Embryonic facial prominence (tissue), 1 donor: ENCODE results near the gene FBN3.
"Not testable (repeated sequence)": the region's sequence is repeated elsewhere in the genome, so short reads cannot be mapped to it uniquely, and the experiment has no call there.

Source experiments
- DNase-seq: peaks from one replicate; pipeline ENCODE4 v3.0.0-alpha.2; 2016; ENCODE audit errors: extremely low spot score

The FBN3 gene

GRCh38 chr19:8117991-8118390 lies 31.4 kb downstream of the FBN3 start:
- no peak for DNase-seq

GRCh38 chr19:8116437-8117293 lies 32.7 kb downstream of the FBN3 start:
- DNase-seq: no peak

GRCh38 chr19:8115805-8116396 lies 33.5 kb downstream of the FBN3 start:
- DNase-seq: no peak

GRCh38 chr19:8113017-8113416 lies 36.4 kb downstream of the FBN3 start:
- no peak for DNase-seq

- DNase-seq: no peak
Measured at GRCh38 chr19:8111376-8111775, 38.0 kb downstream of the FBN3 start.

GRCh38 chr19:8110931-8111330 lies 38.5 kb downstream of the FBN3 start:
- DNase-seq: no peak

GRCh38 chr19:8109890-8110662 lies 39.3 kb downstream of the FBN3 start:
- DNase-seq: no peak

- DNase-seq: no peak
Measured at GRCh38 chr19:8109455-8109854, 39.9 kb downstream of the FBN3 start.

- no peak for DNase-seq
Measured at GRCh38 chr19:8108560-8109445, 40.6 kb downstream of the FBN3 start.

- no peak for DNase-seq
Measured at GRCh38 chr19:8107301-8107903, 42.0 kb downstream of the FBN3 start.

GRCh38 chr19:8105471-8105870 lies 43.9 kb downstream of the FBN3 start:
- DNase-seq: no peak

- not testable (repeated sequence) for DNase-seq
Measured at GRCh38 chr19:8101910-8102309, 47.5 kb downstream of the FBN3 start.

- no peak for DNase-seq
Measured at GRCh38 chr19:8101311-8101710, 48.1 kb downstream of the FBN3 start.

- no peak for DNase-seq
Measured at GRCh38 chr19:8097681-8098567, 51.5 kb downstream of the FBN3 start.

- no peak for DNase-seq
Measured at GRCh38 chr19:8097198-8097597, 52.2 kb downstream of the FBN3 start.

- DNase-seq: no peak
Measured at GRCh38 chr19:8096071-8096470, 53.3 kb downstream of the FBN3 start.

- no peak for DNase-seq
Measured at GRCh38 chr19:8095354-8095886, 54.0 kb downstream of the FBN3 start.

- no peak for DNase-seq
Measured at GRCh38 chr19:8094336-8094735, 55.1 kb downstream of the FBN3 start.

- DNase-seq: no peak
Measured at GRCh38 chr19:8093740-8094139, 55.7 kb downstream of the FBN3 start.

GRCh38 chr19:8090950-8091349 lies 58.4 kb downstream of the FBN3 start:
- DNase-seq: no peak
